ENCODE results near the gene SLMAP.
"Not testable (repeated sequence)": the region's sequence is repeated elsewhere in the genome, so short reads cannot be mapped to it uniquely, and the experiment has no call there.

The SLMAP gene

GRCh38 chr3:57852896-57853295, 96.8 kb downstream of the SLMAP start:
- in situ Hi-C loops (cut with MboI; ENCODE audit: low sequenced_read_pairs, unreplicated experiment): no loop called here
- TF ChIP-seq CTCF (IDR thresholded peaks at IDR 0.05; ENCODE audit: borderline replicate concordance, control extremely low read depth, extremely low read depth, insufficient read depth, missing control alignments): no peak
- peak; percentile 15 for DNase-seq (ENCODE audit: low spot score)

- TF ChIP-seq CTCF (IDR thresholded peaks at IDR 0.05; ENCODE audit: borderline replicate concordance, control extremely low read depth, extremely low read depth, insufficient read depth, missing control alignments): no peak
- DNase-seq (ENCODE audit: low spot score): no peak
- in situ Hi-C loops (cut with MboI; ENCODE audit: low sequenced_read_pairs, unreplicated experiment): no loop called here
These were observed 99.2 kb downstream of the SLMAP start for GRCh38 chr3:57855281-57855680.

GRCh38 chr3:57855943-57856342, 99.8 kb downstream of the SLMAP start:
- no peak for TF ChIP-seq CTCF (IDR thresholded peaks at IDR 0.05; ENCODE audit: borderline replicate concordance, control extremely low read depth, extremely low read depth, insufficient read depth, missing control alignments)
- in situ Hi-C loops (cut with MboI; ENCODE audit: low sequenced_read_pairs, unreplicated experiment): no loop called here
- DNase-seq (ENCODE audit: low spot score): no peak

- in situ Hi-C loops (cut with MboI; ENCODE audit: low sequenced_read_pairs, unreplicated experiment): no loop called here
- TF ChIP-seq CTCF (IDR thresholded peaks at IDR 0.05; ENCODE audit: borderline replicate concordance, control extremely low read depth, extremely low read depth, insufficient read depth, missing control alignments): no peak
- no peak for DNase-seq (ENCODE audit: low spot score)
These were observed 100.6 kb downstream of the SLMAP start for GRCh38 chr3:57856675-57857074.

GRCh38 chr3:57862894-57863293, 106.8 kb downstream of the SLMAP start:
- no peak for TF ChIP-seq CTCF (IDR thresholded peaks at IDR 0.05; ENCODE audit: borderline replicate concordance, control extremely low read depth, extremely low read depth, insufficient read depth, missing control alignments)
- DNase-seq (ENCODE audit: low spot score): no peak
- in situ Hi-C loops (cut with MboI; ENCODE audit: low sequenced_read_pairs, unreplicated experiment): no loop called here

- in situ Hi-C loops (cut with MboI; ENCODE audit: low sequenced_read_pairs, unreplicated experiment): no loop called here
- TF ChIP-seq CTCF (IDR thresholded peaks at IDR 0.05; ENCODE audit: borderline replicate concordance, control extremely low read depth, extremely low read depth, insufficient read depth, missing control alignments): no peak
- DNase-seq (ENCODE audit: low spot score): no peak
These were observed 107.3 kb downstream of the SLMAP start for GRCh38 chr3:57863380-57863779.

GRCh38 chr3:57864853-57865252, 108.7 kb downstream of the SLMAP start:
- no peak for DNase-seq (ENCODE audit: low spot score)

GRCh38 chr3:57869110-57869509, 113.0 kb downstream of the SLMAP start:
- DNase-seq (ENCODE audit: low spot score); in situ Hi-C loops (cut with MboI; ENCODE audit: low sequenced_read_pairs, unreplicated experiment): not testable (repeated sequence)

More at GRCh38 chr3:57864853-57865252, 108.7 kb downstream of the SLMAP start:
- in situ Hi-C loops (cut with MboI; ENCODE audit: low sequenced_read_pairs, unreplicated experiment): no loop called here
- TF ChIP-seq CTCF (IDR thresholded peaks at IDR 0.05; ENCODE audit: borderline replicate concordance, control extremely low read depth, extremely low read depth, insufficient read depth, missing control alignments): no peak
